ENCODE results near the gene MT1M.
"Not testable (repeated sequence)": the region's sequence is repeated elsewhere in the genome, so short reads cannot be mapped to it uniquely, and the experiment has no call there.

The MT1M gene

DNA sequence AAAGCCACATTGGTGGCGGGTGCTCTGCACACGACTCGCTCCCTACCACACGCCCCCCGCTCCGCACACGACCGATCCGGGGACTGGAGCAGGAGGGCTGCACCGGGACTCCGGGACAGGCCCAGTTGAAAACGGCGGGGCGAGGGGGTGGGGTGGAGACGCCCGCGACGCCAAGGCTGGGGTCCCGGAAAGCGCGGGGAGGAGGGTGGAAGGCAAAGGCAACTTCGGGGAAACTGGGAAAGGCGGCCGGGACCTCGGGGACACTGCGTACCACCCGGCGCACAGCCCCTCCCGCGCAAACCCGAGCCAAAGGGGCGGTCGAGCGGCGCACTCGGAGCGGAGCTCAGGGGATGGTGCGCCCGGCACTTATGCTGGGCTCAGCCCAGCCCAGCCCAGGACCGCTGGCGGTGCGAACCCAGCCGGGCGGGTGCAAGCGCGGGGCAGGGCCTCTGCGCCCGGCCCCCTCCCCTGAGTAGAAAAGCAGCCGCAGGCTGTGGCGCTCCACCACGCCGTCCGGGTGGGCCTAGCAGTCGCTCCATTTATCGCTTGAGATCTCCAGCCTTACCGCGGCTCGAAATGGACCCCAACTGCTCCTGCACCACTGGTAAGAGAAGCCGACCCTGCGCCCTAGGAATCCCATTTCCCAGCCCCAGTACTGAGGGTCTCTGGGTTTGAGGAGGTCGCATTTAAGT is at the start of gene MT1M:
Gene MT1M (plus strand): TSS at position 504 of the 692 bp plus-strand sequence. CDS start 73 bp downstream, at position 577.
- TF ChIP-seq, protein P1, sequence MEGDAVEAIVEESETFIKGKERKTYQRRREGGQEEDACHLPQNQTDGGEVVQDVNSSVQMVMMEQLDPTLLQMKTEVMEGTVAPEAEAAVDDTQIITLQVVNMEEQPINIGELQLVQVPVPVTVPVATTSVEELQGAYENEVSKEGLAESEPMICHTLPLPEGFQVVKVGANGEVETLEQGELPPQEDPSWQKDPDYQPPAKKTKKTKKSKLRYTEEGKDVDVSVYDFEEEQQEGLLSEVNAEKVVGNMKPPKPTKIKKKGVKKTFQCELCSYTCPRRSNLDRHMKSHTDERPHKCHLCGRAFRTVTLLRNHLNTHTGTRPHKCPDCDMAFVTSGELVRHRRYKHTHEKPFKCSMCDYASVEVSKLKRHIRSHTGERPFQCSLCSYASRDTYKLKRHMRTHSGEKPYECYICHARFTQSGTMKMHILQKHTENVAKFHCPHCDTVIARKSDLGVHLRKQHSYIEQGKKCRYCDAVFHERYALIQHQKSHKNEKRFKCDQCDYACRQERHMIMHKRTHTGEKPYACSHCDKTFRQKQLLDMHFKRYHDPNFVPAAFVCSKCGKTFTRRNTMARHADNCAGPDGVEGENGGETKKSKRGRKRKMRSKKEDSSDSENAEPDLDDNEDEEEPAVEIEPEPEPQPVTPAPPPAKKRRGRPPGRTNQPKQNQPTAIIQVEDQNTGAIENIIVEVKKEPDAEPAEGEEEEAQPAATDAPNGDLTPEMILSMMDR (IDR thresholded peaks at IDR 0.05; ENCODE audit: low read length, missing control alignments) = no peak
- peak within 1 kb of the TSS; percentile 43 for H3K4me3 ChIP-seq (replicated peaks; ENCODE audit: low read depth, low read length)

DNA sequence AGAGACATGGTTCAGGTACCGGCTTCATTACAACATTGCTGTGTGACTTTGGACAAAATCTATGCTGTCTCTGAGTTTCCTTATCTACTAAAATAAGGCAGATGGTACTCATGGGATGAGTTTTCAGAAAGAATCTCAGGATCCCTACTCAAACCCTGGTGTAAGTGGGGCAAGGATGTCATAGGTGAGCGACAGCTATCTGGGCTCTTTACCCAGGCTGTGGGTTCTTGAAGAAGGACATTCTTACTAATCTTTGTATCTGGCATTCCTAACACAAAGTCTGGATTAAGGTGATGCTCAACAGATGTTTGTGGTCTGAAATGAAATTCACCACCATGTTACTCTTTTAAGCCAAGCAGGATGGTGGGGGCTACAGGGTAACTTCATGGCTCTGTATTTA is 49.5 kb upstream of the MT1M start:
- H3K4me3 ChIP-seq (replicated peaks; ENCODE audit: low read depth, low read length) = not testable (repeated sequence)

More for the DNA sequence above, at the start of gene MT1M:
- DNase-seq (ENCODE audit: low read depth) = no peak

DNA sequence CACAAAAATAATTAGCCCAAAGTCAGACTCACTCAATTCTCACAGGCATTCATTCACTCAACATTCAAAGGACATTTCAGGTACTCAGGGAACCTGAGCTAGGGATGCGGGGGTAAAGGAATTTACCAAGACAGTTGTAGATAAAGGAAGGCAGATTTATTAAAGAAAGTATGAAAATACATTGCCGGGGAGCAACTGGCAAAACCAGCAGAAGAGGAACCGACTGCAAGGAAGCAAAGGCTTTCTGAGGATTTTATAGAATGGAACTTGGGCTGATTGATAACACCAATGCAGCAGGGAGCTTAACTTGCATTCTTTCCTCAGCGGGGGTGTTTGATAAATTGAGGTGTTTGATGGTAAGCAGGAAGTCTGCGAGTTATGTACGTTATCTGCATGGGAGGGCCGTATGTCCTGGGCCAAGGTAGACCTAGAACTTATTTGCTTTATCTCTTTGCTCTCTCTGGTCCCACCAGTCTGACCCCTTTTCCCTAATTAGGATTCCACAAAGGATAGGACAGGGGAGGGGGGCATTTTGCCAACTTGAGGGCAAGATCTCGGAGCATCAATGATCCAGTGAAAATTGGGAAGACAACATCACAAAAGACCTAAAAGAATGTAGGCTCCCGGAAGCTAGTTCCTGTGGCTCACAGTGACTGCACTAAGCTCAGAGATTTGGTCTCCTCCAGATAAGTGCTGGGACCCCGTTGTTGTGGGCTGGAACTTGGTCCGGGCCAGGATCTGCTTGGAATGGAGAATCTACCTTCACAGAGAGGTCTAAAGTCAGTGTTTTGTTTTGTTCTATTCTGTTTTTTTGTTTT is 48.9 kb upstream of the MT1M start:
- no peak overlapping the region for H3K4me3 ChIP-seq (replicated peaks; ENCODE audit: low read depth, low read length)
- TF ChIP-seq, protein P1 (IDR thresholded peaks at IDR 0.05; ENCODE audit: low read length, missing control alignments) = no peak
- no peak for DNase-seq (ENCODE audit: low read depth)

More for the DNA sequence above, 49.5 kb upstream of the MT1M start:
- DNase-seq (ENCODE audit: low read depth) = not testable (repeated sequence)

DNA sequence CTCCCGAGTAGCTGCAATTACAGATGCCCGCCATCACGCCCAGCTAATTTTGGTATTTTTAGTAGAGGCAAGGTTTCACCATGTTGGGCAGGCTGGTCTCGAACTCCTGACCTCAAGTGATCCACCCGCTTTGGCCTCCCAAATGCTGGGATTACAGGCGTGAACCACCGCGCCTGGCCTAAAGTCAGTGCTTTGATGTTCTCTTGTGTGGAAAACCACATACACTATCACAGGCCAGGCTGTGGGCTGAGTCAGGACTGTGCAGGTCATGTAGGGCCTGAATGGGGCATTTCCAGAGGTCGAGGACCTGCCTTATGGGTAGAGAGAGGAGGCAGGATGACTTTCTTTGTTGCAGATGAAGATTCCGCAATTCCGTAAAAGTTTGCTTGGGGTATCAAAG is 48.2 kb upstream of the MT1M start:
- H3K4me3 ChIP-seq (replicated peaks; ENCODE audit: low read depth, low read length) = no peak overlapping the region
- TF ChIP-seq, protein P1 (IDR thresholded peaks at IDR 0.05; ENCODE audit: low read length, missing control alignments) = no peak
- DNase-seq (ENCODE audit: low read depth) = no peak

DNA sequence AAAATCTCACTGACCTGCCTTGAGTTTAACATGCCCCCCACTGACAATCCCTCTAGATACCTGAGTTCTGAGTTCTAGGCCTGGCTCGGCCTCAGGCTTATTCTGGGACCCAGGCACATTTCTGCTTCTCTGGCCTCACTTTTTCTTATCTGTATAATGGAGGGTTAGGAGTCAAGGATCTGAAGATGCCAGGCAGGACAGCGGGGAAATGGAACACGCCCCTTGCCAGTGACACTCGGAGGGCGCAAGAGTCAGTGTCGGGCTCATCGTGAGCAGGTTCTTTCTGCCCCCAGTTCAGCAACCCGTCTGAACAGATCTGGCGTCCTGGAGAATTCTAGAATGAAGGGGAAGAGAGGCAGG is 43.7 kb upstream of the MT1M start:
- H3K4me3 ChIP-seq (replicated peaks; ENCODE audit: low read depth, low read length) = no peak overlapping the region
- DNase-seq (ENCODE audit: low read depth) = no peak
- TF ChIP-seq, protein P1 (IDR thresholded peaks at IDR 0.05; ENCODE audit: low read length, missing control alignments) = no peak

DNA sequence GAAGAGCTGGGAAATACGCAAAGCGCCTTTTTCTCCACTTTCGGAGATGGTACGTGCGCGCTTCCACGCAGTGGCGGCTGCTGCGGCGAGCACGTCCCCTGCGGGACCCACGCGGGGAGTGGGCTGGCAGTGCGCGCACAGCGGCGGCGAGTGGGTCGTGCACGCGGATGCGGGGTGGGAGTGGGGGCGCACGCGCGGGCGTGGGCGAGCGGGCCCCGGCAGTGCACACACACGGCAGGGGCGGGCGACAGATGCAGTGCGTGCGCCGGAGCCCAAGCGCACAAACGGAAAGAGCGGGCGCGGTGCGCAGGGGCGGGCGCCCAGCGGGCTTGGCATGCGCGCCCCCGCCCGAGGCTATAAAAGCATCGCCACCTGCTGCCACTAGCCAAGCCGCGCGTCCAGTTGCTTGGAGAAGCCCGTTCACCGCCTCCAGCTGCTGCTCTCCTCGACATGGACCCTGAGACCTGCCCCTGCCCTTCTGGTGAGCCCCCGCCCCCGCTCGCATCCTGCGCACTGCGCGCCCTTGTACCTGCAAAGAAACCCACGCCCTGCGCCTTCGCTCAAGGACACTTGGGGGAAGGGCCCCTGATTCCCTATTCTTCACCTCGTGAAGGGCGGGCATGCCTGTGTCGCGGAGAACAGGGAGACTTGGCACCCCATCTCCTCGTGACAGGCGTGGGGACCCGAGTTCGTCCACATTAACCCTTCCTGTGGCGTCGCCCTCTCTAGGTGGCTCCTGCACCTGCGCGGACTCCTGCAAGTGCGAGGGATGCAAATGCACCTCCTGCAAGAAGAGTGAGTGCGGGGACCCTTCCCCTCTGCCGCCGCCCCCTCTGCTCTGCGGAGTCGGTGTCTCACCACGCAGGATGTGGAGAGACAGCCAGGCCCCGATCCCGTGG is 43.1 kb upstream of the MT1M start, which contains the start of gene MT3:
Gene MT3 (plus strand): TSS at position 388 of the 899 bp plus-strand sequence. CDS start 63 bp downstream, at position 451.
- no peak for DNase-seq (ENCODE audit: low read depth)
- TF ChIP-seq, protein P1 (IDR thresholded peaks at IDR 0.05; ENCODE audit: low read length, missing control alignments) = no peak
- no peak within 1 kb of the TSS for H3K4me3 ChIP-seq (replicated peaks; ENCODE audit: low read depth, low read length)
